IMR-90 (cell line): ENCODE data around the gene VIT. TPM values are rescaled to one million over a fixed set of nuclear protein-coding genes. Genes with fewer than 3 reads are reported as not detected.

Experiments used
- ATAC-seq: fragments of 200-7000 bp; cut with Tn5 transposase; 2 replicates; pipeline ENCODE4 v1.9.1; 2020; ENCODE audit warnings: low read depth, mild to moderate bottlenecking, moderate library complexity
- BruUV-seq: library from RNA; stranded (reverse); fragments of 400-500 nt; replicated peaks from 2 replicates; lab custom pipeline; 2021; lab: Mats Ljungman, UMichigan
- CTCF ChIA-PET: fragments of 300-600 bp; formaldehyde crosslinking; extraction: SDS; loops from one replicate; lab custom pipeline; 2021; ENCODE audit warnings: antibody characterized with exemption; lab: Yijun Ruan, JAX
- POLR2A ChIA-PET: fragments of 300-600 bp; sonication (Branson Sonifier 250); formaldehyde crosslinking; loops from one replicate; lab custom pipeline; 2022; ENCODE audit warnings: antibody characterized with exemption; ENCODE audit not compliant: unreplicated experiment; lab: Charles Lee
- DNase-seq: peaks from one replicate; pipeline ENCODE4 v3.0.0; 2013
- H2AFZ ChIP-seq: replicated peaks from 2 replicates; pipeline ENCODE3; 2013; ENCODE audit warnings: low read length, mild to moderate bottlenecking; ENCODE audit not compliant: poor library complexity
- H2AK5ac ChIP-seq: 2 replicates; pipeline ENCODE4 v1.6.1; 2013; ENCODE audit warnings: low read depth, low read length, inconsistent platforms
- H2AK9ac ChIP-seq: replicated peaks from 2 replicates; pipeline ENCODE3; 2013; ENCODE audit warnings: mild to moderate bottlenecking, low read depth, low read length, moderate library complexity; ENCODE audit not compliant: poor library complexity
- H2BK120ac ChIP-seq: 2 replicates; pipeline ENCODE4 v1.6.1; 2013; ENCODE audit warnings: low read depth, low read length, inconsistent platforms
- H2BK15ac ChIP-seq: 3 replicates; pipeline ENCODE4 v1.6.1; 2013; ENCODE audit warnings: low read depth, low read length, inconsistent platforms
- H2BK20ac ChIP-seq: 2 replicates; pipeline ENCODE4 v1.6.1; 2013; ENCODE audit warnings: low read depth, mild to moderate bottlenecking, inconsistent platforms, low read length, moderate library complexity
- H2BK5ac ChIP-seq: 2 replicates; pipeline ENCODE4 v1.6.1; 2013; ENCODE audit warnings: mild to moderate bottlenecking, low read depth, low read length, inconsistent platforms; ENCODE audit not compliant: poor library complexity, severe bottlenecking
- H3K14ac ChIP-seq: replicated peaks from 2 replicates; pipeline ENCODE4 v1.6.1; 2013; ENCODE audit warnings: low read depth, low read length, inconsistent platforms
- H3K18ac ChIP-seq: 2 replicates; pipeline ENCODE4 v1.6.1; 2013; ENCODE audit warnings: low read depth, low read length, control low read depth
- H3K23ac ChIP-seq: 2 replicates; pipeline ENCODE4 v1.6.1; 2013; ENCODE audit warnings: low read depth, low read length, inconsistent platforms
- H3K27ac ChIP-seq: 2 replicates; pipeline ENCODE4 v1.5.1; 2013; ENCODE audit warnings: mild to moderate bottlenecking, control low read depth, low read length; ENCODE audit not compliant: insufficient read depth
- H3K27me3 ChIP-seq: 2 replicates; pipeline ENCODE4 v1.6.1; 2013; ENCODE audit warnings: low read length; ENCODE audit not compliant: control insufficient read depth, insufficient read depth
- H3K36me3 ChIP-seq: 2 replicates; pipeline ENCODE4 v1.6.1; 2013; ENCODE audit warnings: low read length, mixed read lengths; ENCODE audit not compliant: control insufficient read depth, insufficient read depth
- H3K4ac ChIP-seq: 2 replicates; pipeline ENCODE4 v1.6.1; 2013; ENCODE audit warnings: low read depth, low read length, inconsistent platforms
- H3K4me1 ChIP-seq: 2 replicates; pipeline ENCODE4 v1.6.1; 2013; ENCODE audit warnings: low read length, mixed read lengths; ENCODE audit not compliant: control insufficient read depth, insufficient read depth
- H3K4me2 ChIP-seq: 2 replicates; pipeline ENCODE4 v1.6.1; 2013; ENCODE audit warnings: low read depth, mild to moderate bottlenecking, control low read depth, low read length, moderate library complexity
- H3K4me3 ChIP-seq: 2 replicates; pipeline ENCODE4 v1.5.1; 2013; ENCODE audit warnings: low read depth, mild to moderate bottlenecking, control low read depth, low read length, moderate library complexity; ENCODE audit not compliant: insufficient read depth
- H3K56ac ChIP-seq: 2 replicates; pipeline ENCODE4 v1.6.1; 2013; ENCODE audit warnings: low read length, inconsistent platforms; ENCODE audit not compliant: insufficient read depth; ENCODE audit errors: extremely low read depth
- H3K79me1 ChIP-seq, 2 experiments: 2 replicates each; pipeline ENCODE4 v1.6.1; 2013; ENCODE audit warnings: low read length in 2 of 2, inconsistent platforms in 1 of 2, low read depth in 1 of 2
- H3K9ac ChIP-seq: 2 replicates; pipeline ENCODE4 v1.6.1; 2013; ENCODE audit warnings: low read depth, low read length, control low read depth
- H3K9me1 ChIP-seq: 2 replicates; pipeline ENCODE4 v1.6.1; 2013; ENCODE audit warnings: low read length, inconsistent platforms; ENCODE audit not compliant: insufficient read depth
- H3K9me3 ChIP-seq: 2 replicates; pipeline ENCODE4 v1.6.1; 2013; ENCODE audit warnings: low read length; ENCODE audit not compliant: control insufficient read depth, insufficient read depth
- H4K20me1 ChIP-seq: 2 replicates; pipeline ENCODE4 v1.6.1; 2013; ENCODE audit warnings: low read length, inconsistent platforms; ENCODE audit not compliant: insufficient read depth
- H4K5ac ChIP-seq: 2 replicates; pipeline ENCODE4 v1.6.1; 2013; ENCODE audit warnings: mild to moderate bottlenecking, low read depth, low read length, control low read depth
- H4K8ac ChIP-seq, 2 experiments: 2 replicates each; pipeline ENCODE4 v1.6.1; 2013; ENCODE audit warnings: low read depth in 2 of 2, low read length in 2 of 2, control low read depth in 1 of 2, inconsistent platforms in 1 of 2
- H4K91ac ChIP-seq: 2 replicates; pipeline ENCODE4 v1.6.1; 2013; ENCODE audit warnings: low read depth, low read length, inconsistent platforms; ENCODE audit not compliant: insufficient read depth
- BHLHE40 ChIP-seq: fragments of 150-350 bp; IDR thresholded peaks from 2 replicates; pipeline ENCODE4 v1.6.1; 2016; ENCODE audit warnings: mild to moderate bottlenecking, low read depth, low read length
- CHD1 ChIP-seq: IDR thresholded peaks from 2 replicates; pipeline ENCODE4 v1.6.1; 2012; ENCODE audit warnings: low read depth, low read length, improper control_type of control experiment
- FOS ChIP-seq: fragments of 150-350 bp; IDR thresholded peaks from 2 replicates; pipeline ENCODE4 v1.6.1; 2016; ENCODE audit warnings: low read depth, low read length
- MAZ ChIP-seq: IDR thresholded peaks from 2 replicates; pipeline ENCODE4 v1.6.1; 2012; ENCODE audit warnings: low read depth, mild to moderate bottlenecking, low read length, improper control_type of control experiment, moderate library complexity, borderline replicate concordance
- MXI1 ChIP-seq: IDR thresholded peaks from 2 replicates; pipeline ENCODE4 v1.6.1; 2012; ENCODE audit warnings: low read depth, mild to moderate bottlenecking, low read length, moderate library complexity, borderline replicate concordance
- NFE2L2 ChIP-seq: fragments of 150-350 bp; IDR thresholded peaks from 2 replicates; pipeline ENCODE4 v1.6.1; 2016; ENCODE audit warnings: low read depth, mild to moderate bottlenecking, low read length
- POLR2A ChIP-seq: IDR thresholded peaks from 2 replicates; pipeline ENCODE4 v1.6.1; 2012; ENCODE audit warnings: mild to moderate bottlenecking, low read depth, low read length
- RCOR1 ChIP-seq: IDR thresholded peaks from 2 replicates; pipeline ENCODE4 v1.6.1; 2012; ENCODE audit warnings: mild to moderate bottlenecking, low read length, improper control_type of control experiment; ENCODE audit not compliant: insufficient replicate concordance
- RFX5 ChIP-seq: IDR thresholded peaks from 2 replicates; pipeline ENCODE4 v1.8.0; 2012; ENCODE audit warnings: low read depth, mild to moderate bottlenecking, low read length, moderate library complexity
- SMC3 ChIP-seq: fragments of 150-350 bp; IDR thresholded peaks from 2 replicates; pipeline ENCODE4 v1.6.1; 2016; ENCODE audit warnings: low read depth, mild to moderate bottlenecking, antibody characterized with exemption, low read length, moderate library complexity
- WGBS, 2 experiments: methylation state at CpG; one replicate each; pipeline versions ENCODE4 v1.1.5 to v1.1.7; 2013; ENCODE audit warnings: missing lambda C conversion rate in 2 of 2; ENCODE audit not compliant: insufficient read length in 1 of 2; ENCODE audit errors: extremely low coverage in 2 of 2; 5-methylcytosine and 5-hydroxymethylcytosine counted together
- dilution Hi-C: fragments of 300-500 bp; cut with HindIII; formaldehyde crosslinking; loops from one replicate; pipeline ENCODE4 v1.14.3; 2018; ENCODE audit warnings: low sequenced_read_pairs; ENCODE audit not compliant: unreplicated experiment
- in situ Hi-C: fragments of 300-500 bp; cut with MboI; formaldehyde crosslinking; loops from 3 replicates; pipeline ENCODE4 v1.14.3; 2019; ENCODE audit warnings: low sequenced_read_pairs, inconsistent platforms, mixed read lengths
- intact Hi-C: fragments of 100-400 bp; cut with micrococcal nuclease; formaldehyde crosslinking; loops from 2 replicates; pipeline ENCODE4 v1.10.0; 2022
- polyA plus RNA-seq, 3 experiments: library from polyadenylated mRNA; depleted of rRNA; stranded (reverse); fragments of >200 nt; gene quantifications; 2 replicates each; pipeline ENCODE4 v1.2.3, GENCODE V29; 2012; ENCODE audit warnings: low replicate concordance in 1 of 3
- total RNA-seq: library from RNA; depleted of rRNA; stranded (reverse); fragments of >200 nt; gene quantifications from 2 replicates; pipeline ENCODE4 v1.2.3, GENCODE V29; 2012
- TF ChIP-seq, protein P1 (sequence below): fragments of 150-350 bp; IDR thresholded peaks from 2 replicates; pipeline ENCODE4 v1.6.1; 2016; ENCODE audit warnings: low read depth, mild to moderate bottlenecking, low read length, moderate library complexity, borderline replicate concordance
- TF ChIP-seq, protein P2 (sequence below): fragments of 150-350 bp; IDR thresholded peaks from 2 replicates; pipeline ENCODE4 v1.6.1; 2017; ENCODE audit warnings: mild to moderate bottlenecking, antibody characterized with exemption, low read length, low read depth

VIT gene
- total and polyA plus RNA-seq, 2 of the 4 experiments (the other 2 are of a cell fraction), result under 0.01 TPM; not detected in 1

DNA sequence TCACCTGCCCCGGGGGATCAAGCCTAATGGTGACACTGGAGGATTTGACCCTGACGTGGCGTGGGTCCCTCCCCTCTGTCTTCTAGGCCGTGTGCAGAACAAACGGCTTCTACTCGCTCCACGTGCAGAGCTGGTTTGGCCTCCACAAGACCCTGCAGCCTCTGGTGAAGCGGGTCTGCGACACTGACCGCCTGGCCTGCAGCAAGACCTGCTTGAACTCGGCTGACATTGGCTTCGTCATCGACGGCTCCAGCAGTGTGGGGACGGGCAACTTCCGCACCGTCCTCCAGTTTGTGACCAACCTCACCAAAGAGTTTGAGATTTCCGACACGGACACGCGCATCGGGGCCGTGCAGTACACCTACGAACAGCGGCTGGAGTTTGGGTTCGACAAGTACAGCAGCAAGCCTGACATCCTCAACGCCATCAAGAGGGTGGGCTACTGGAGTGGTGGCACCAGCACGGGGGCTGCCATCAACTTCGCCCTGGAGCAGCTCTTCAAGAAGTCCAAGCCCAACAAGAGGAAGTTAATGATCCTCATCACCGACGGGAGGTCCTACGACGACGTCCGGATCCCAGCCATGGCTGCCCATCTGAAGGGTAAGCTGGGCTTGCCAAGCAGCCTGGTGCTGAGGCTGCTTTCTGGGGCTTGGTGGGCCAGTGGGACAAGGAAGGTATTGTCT lies 112.0 kb downstream of the VIT start:
- no TSS peak for BruUV-seq
- Histone ChIP-seq H2AK9ac (peak overlapping the region; percentile 28), H3K79me1 (no peaks in the 10 kb centered on the region), H2BK120ac (no peak overlapping the region), H4K8ac (no peak overlapping the region), H3K9me3 (no peaks in the 10 kb centered on the region), H2AK5ac (no peak overlapping the region), H3K14ac (no peak overlapping the region), H3K4ac (no peak overlapping the region), H3K27ac (no peak overlapping the region), H2BK20ac (no peak overlapping the region), H3K4me3 (no peak overlapping the region), H3K23ac (no peak overlapping the region), H3K4me1 (no peaks in the 10 kb centered on the region), H3K18ac (no peak overlapping the region), H3K9ac (no peak overlapping the region), H3K4me2 (no peak overlapping the region), H3K36me3 (no peaks in the 10 kb centered on the region), H4K20me1 (no peaks in the 10 kb centered on the region), H4K5ac (no peak overlapping the region), H2BK15ac (no peak overlapping the region), H3K56ac (no peak overlapping the region), H2AFZ (no peak overlapping the region), H3K27me3 (peaks cover 4% of the 10 kb centered on the region; the same call in 1 of the 2 replicates), H3K9me1 (no peaks in the 10 kb centered on the region), H4K91ac (no peak overlapping the region), H2BK5ac (no peak overlapping the region)
- WGBS, 2 experiments, result 86% methylated on average over 20 of the region's 35 CpGs; no CpG with 5 or more reads in 1 of the 2 experiments
- in situ Hi-C loops (no loop called here), dilution Hi-C loops (no loop called here), intact Hi-C loops (no loop called here)
- ChIA-PET POLR2A (no interaction called here), CTCF (no interaction called here)
- DNase-seq (no peak), ATAC-seq (no peak)
- TF ChIP-seq NFE2L2 (no peak), MAZ (no peak), BHLHE40 (no peak), FOS (no peak), MXI1 (no peak), RFX5 (no peak), SMC3 (no peak), RCOR1 (no peak), CHD1 (no peak), POLR2A (no peak)
- TF ChIP-seq, protein P1, sequence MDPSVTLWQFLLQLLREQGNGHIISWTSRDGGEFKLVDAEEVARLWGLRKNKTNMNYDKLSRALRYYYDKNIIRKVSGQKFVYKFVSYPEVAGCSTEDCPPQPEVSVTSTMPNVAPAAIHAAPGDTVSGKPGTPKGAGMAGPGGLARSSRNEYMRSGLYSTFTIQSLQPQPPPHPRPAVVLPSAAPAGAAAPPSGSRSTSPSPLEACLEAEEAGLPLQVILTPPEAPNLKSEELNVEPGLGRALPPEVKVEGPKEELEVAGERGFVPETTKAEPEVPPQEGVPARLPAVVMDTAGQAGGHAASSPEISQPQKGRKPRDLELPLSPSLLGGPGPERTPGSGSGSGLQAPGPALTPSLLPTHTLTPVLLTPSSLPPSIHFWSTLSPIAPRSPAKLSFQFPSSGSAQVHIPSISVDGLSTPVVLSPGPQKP, result no peak
- TF ChIP-seq, protein P2, sequence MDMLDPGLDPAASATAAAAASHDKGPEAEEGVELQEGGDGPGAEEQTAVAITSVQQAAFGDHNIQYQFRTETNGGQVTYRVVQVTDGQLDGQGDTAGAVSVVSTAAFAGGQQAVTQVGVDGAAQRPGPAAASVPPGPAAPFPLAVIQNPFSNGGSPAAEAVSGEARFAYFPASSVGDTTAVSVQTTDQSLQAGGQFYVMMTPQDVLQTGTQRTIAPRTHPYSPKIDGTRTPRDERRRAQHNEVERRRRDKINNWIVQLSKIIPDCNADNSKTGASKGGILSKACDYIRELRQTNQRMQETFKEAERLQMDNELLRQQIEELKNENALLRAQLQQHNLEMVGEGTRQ, result no peak
